Activated CD8-positive, alpha-beta memory T cell treated with anti-CD3 and anti-CD28 coated beads for 36 hours (primary cell): ENCODE results near the gene PPIE. TPM values are rescaled to one million over a fixed set of nuclear protein-coding genes. Genes with fewer than 3 reads are reported as not detected.
"Not testable (repeated sequence)": the region's sequence is repeated elsewhere in the genome, so short reads cannot be mapped to it uniquely, and the experiment has no call there.

Experiments used
- CTCF ChIA-PET: fragments of 350-600 bp; sonication (Branson Sonifier 250); formaldehyde crosslinking; loops from one replicate; lab custom pipeline; 2021; ENCODE audit warnings: antibody characterized with exemption; lab: Charles Lee
- POLR2A ChIA-PET: fragments of 350-600 bp; sonication (Branson Sonifier 250); formaldehyde crosslinking; loops from one replicate; lab custom pipeline; 2021; ENCODE audit warnings: antibody characterized with exemption; lab: Charles Lee
- total RNA-seq, 2 experiments: library from RNA; stranded (reverse); gene quantifications; one replicate each; pipeline ENCODE4 v1.2.3, GENCODE V29; 2021

The PPIE gene
- total RNA-seq, 2 experiments from 2014 or later, result 62.9 to 66.0 TPM

- POLR2A ChIA-PET, result no interaction called here
- CTCF ChIA-PET, result no interaction called here
These were observed 14.0 kb downstream of the PPIE start for GRCh38 chr1:39752703-39753102.

- ChIA-PET POLR2A (no interaction called here), CTCF (no interaction called here)
These were observed 14.7 kb downstream of the PPIE start for GRCh38 chr1:39753132-39754025.

- CTCF ChIA-PET, result no interaction called here
- POLR2A ChIA-PET, result no interaction called here
These were observed 15.4 kb downstream of the PPIE start for GRCh38 chr1:39754026-39754570.

- POLR2A ChIA-PET, result no interaction called here
- CTCF ChIA-PET, result no interaction called here
These were observed 16.3 kb downstream of the PPIE start for GRCh38 chr1:39754906-39755504.

- ChIA-PET CTCF (no interaction called here), POLR2A (no interaction called here)
These were observed 17.4 kb downstream of the PPIE start for GRCh38 chr1:39755965-39756659.

- ChIA-PET CTCF (no interaction called here), POLR2A (no interaction called here)
These were observed 18.8 kb downstream of the PPIE start for GRCh38 chr1:39757501-39757900.

GRCh38 chr1:39758556-39759435, 20.1 kb downstream of the PPIE start:
- ChIA-PET POLR2A (no interaction called here), CTCF (no interaction called here)

- ChIA-PET POLR2A (no interaction called here), CTCF (no interaction called here)
These were observed 20.7 kb downstream of the PPIE start for GRCh38 chr1:39759436-39759726.

GRCh38 chr1:39760074-39761008, 21.7 kb downstream of the PPIE start:
- ChIA-PET CTCF (no interaction called here), POLR2A (no interaction called here)

- POLR2A ChIA-PET, result no interaction called here
- CTCF ChIA-PET, result no interaction called here
These were observed 22.3 kb downstream of the PPIE start for GRCh38 chr1:39761016-39761415.

GRCh38 chr1:39761557-39762260, 23.0 kb downstream of the PPIE start:
- POLR2A ChIA-PET, result no interaction called here
- CTCF ChIA-PET, result no interaction called here

GRCh38 chr1:39762550-39763540, 24.2 kb downstream of the PPIE start:
- POLR2A ChIA-PET, result no interaction called here
- CTCF ChIA-PET, result no interaction called here

- POLR2A ChIA-PET, CTCF ChIA-PET: not testable (repeated sequence)
These were observed 25.1 kb downstream of the PPIE start for GRCh38 chr1:39763619-39764374.

- CTCF ChIA-PET, POLR2A ChIA-PET: not testable (repeated sequence)
These were observed 25.8 kb downstream of the PPIE start for GRCh38 chr1:39764512-39764911.

GRCh38 chr1:39766466-39766865, 27.8 kb downstream of the PPIE start:
- CTCF ChIA-PET, POLR2A ChIA-PET: not testable (repeated sequence)

- POLR2A ChIA-PET, CTCF ChIA-PET: not testable (repeated sequence)
These were observed 30.8 kb downstream of the PPIE start for GRCh38 chr1:39769502-39769901.
